ENCODE measurements around the gene C1QTNF8. TPM values are rescaled to one million over a fixed set of nuclear protein-coding genes. Genes with fewer than 3 reads are reported as not detected.

The C1QTNF8 gene
- total RNA-seq: not detected

- no peak for DNase-seq
These were observed at the start of gene C1QTNF8 for GRCh38 chr16:1096169-1097082. TSS of gene C1QTNF8 (minus strand) at chr16:1096244. CDS start at chr16:1094922, 1,322 bp downstream.

DNA sequence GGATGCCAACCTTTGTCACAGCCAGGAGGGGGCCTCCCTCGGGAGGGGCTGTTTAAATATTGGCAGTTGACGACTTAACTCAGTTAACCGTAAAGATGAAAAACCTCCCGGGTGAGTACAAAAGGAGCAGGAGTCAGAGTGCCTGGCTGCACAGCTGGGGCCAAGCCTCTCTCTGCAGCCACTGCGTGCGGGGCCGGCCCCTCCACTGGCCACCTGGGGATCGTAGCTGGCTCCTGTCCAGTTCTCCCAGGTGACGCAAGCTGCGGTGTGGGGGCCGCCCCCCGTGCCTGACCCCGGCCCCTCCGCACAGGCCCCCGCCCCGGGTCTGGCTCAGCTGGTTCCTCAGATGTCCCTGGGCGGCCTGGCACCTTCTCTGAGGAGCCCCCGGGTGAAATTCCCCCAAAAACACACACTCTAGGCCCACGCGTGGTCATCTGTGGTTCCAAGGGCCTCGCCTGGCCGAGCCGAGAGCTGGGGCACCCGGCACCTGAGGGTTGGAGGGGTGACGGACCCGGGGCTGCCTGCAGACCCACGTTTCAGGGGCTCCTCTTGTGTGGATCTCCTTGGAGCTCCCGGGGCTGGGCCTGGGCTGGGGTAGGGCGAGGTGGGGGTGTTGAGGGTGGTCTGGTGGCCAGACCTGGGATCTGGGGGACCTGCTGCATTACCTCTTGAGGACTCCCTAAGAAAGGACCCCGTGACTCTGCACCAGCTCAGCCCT, 49.5 kb upstream of the C1QTNF8 start:
- DNase-seq: no peak

- DNase-seq: no peak
These were observed 48.7 kb upstream of the C1QTNF8 start for GRCh38 chr16:1144476-1145382.

DNA sequence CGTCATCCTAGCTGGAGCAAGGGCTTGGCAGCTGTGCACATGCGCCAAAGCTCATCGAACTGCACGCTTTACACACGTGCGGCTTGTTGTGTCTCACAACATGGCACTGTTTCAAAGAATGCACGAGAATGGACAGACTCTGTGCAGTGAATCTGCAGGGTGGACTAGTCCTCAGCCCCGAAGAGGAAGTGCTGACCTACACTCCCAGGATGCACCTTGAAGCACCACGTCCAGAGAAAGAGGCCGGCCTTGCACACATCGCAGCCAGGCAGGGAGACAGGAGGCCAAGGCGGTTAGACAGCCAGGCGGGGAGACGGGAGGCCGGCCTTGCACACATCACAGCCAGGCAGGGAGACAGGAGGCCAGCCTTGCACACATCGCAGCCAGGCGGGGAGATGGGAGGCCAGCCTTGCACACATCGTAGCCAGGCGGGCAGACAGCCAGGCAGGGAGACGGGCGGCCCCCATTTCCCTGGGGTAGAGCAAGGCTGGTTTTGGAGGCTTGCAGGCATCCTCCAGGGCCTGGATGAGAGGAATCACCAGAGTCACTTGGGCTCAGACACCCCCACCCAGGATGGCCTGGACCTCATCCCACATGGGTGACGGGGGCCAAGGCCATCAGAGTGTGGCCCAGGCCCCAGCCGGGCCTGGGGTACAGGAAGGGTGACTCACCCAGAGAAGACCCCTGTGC, 47.9 kb upstream of the C1QTNF8 start:
- DNase-seq: no peak

GRCh38 chr16:1142911-1143310, 46.9 kb upstream of the C1QTNF8 start:
- DNase-seq: no peak

DNA sequence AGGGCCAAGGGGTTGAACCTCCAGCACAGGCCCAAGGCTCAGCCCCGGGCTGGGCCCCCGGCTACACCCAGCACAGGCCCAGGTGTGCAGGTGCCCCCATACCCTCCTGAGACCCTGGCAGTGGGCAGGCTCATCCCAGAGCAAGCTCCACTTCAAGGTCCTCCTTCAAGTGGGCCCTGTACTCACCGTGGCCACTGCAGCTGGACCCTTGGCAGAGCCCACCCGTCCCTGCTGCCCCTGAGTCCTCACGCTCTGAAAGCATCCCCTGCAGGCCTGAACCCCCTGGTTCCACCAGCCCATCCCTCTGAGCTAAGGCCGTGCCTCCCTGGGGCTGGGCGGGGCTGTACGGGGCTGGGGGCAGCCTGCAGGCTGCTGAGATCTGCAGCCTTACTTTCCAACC, 45.7 kb upstream of the C1QTNF8 start:
- DNase-seq: no peak

- DNase-seq: no peak
These were observed 45.1 kb upstream of the C1QTNF8 start for GRCh38 chr16:1141191-1141590.

DNA sequence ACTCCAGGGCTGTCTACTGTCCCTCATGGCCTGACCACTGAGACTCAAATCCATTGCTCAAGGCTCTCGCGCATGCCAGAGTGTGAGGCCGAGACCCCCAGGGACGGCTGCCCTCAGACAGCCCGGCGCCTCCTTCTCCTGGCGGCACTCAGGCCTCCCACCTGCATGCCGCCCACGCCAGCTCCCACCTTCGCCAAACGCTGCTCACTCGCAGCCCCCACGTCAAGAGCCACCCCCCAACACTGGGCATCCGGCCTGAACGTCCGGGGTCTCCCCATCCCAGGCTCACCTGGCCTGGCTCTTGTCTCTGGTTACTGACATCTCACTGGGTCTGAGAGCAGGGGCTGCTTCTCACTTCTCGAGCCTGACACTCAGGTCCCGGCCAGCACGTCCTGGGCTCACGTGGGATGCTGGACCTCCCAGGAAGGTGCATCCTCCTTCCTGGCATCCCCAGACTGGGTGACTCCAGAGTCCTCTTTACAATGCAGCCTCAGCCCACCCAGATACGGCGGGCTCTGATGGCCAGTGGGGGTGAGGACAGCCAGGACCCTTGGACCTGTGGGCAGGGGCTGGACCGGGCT, 44.6 kb upstream of the C1QTNF8 start:
- no peak for DNase-seq

DNA sequence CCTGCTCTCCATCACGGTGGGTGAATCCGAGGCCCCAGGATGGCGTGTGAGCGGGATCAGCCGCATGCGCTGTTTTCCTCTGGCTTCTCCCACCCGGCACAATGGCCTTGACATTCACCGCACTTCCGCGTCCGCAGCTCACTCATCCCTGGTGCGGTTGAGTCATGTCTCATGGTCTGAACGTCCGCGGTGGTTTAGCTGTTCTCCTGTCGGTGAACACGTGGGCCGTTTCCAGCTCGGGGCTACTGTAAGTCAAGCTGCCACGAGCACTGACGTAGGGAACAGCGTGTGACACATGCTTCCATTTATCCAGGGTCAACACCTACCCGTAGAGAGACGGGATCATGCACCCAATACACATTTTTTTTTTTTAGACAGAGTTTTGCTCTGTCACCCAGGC, 41.6 kb upstream of the C1QTNF8 start:
- no peak for DNase-seq

DNA sequence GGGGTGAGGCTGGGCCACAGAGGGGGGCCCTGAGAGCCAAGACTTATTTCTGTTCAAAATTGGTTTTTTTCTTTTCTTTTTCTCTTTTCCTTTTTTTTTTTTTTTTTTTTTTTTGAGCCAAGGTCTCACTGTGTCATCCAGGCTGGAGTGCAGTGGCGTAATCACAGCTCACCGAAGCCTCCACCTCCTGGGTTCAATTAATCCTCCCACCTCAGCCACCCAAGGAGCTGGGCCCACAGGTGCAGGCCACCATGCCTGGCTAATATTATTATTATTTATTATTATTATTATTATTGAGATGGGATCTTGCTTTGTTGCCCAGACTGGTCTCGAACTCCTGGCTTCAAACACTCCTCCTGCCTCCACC, 39.4 kb upstream of the C1QTNF8 start:
- no peak for DNase-seq

GRCh38 chr16:1134776-1135458, 38.9 kb upstream of the C1QTNF8 start:
- DNase-seq: no peak

- no peak for DNase-seq
These were observed 37.9 kb upstream of the C1QTNF8 start for GRCh38 chr16:1133810-1134520.

DNA sequence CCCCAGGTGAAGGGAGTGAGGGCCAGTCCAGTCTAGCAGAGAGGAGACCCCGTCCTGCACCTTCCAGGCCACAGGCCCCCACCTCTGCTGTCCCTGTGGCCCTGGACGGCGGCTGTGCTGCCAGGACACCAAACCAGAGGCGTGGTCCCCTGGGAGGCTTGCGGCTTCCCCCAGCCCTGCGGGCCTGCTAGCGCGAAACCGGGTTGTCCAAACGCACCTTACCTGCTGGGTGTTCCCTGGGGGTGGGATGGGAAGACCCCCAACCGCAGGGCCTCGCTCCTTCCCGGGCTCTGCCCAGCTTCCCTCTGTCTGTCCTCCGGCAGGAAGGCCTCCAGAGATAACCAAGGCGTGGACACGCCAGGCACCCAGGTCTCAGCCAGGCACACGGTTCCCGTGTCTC, 37.2 kb upstream of the C1QTNF8 start:
- DNase-seq: no peak

- no peak for DNase-seq
These were observed 36.4 kb upstream of the C1QTNF8 start for GRCh38 chr16:1132431-1132830.

GRCh38 chr16:1131378-1131994, 35.4 kb upstream of the C1QTNF8 start:
- DNase-seq: no peak

GRCh38 chr16:1130382-1130781, 34.3 kb upstream of the C1QTNF8 start:
- DNase-seq: no peak

GRCh38 chr16:1129106-1129960, 33.3 kb upstream of the C1QTNF8 start:
- no peak for DNase-seq

GRCh38 chr16:1127971-1128715, 32.1 kb upstream of the C1QTNF8 start:
- no peak for DNase-seq

Data from occipital lobe (tissue), 2 donors.